A549 (cell line): ENCODE data around the gene CCDC12. TPM values are rescaled to one million over a fixed set of nuclear protein-coding genes. Genes with fewer than 3 reads are reported as not detected.

Experiments used
- ATAC-seq, 2 experiments: fragments of 200-7000 bp in 1 of 2; fragments of >200 bp in 1 of 2; cut with Nextera tagmentation in 1 of 2; cut with Tn5 transposase in 1 of 2; 3 replicates each; pipeline versions ENCODE4 v1.8.0 to v1.9.1; 2018 to 2020; ENCODE audit warnings: mild to moderate bottlenecking in 1 of 2, moderate library complexity in 1 of 2
- CTCF ChIA-PET: fragments of 300-600 bp; sonication (Branson Sonifier 250); formaldehyde crosslinking; extraction: SDS; loops from one replicate; lab custom pipeline; 2021; ENCODE audit warnings: antibody characterized with exemption, inconsistent platforms; lab: Yijun Ruan, JAX
- POLR2A ChIA-PET: fragments of 350-600 bp; formaldehyde crosslinking; extraction: SDS; loops from one replicate; lab custom pipeline; 2021; ENCODE audit warnings: antibody characterized with exemption, inconsistent platforms; lab: Yijun Ruan, JAX
- DNase-seq, 2 experiments: peaks; one replicate each; pipeline versions ENCODE4 v3.0.0 to v3.0.0-alpha.2; 2011 to 2016; ENCODE audit warnings: low read depth in 1 of 2, low spot score in 1 of 2
- FAIRE-seq: peaks from 2 replicates; lab custom pipeline; 2011; peaks lifted over from hg19 to GRCh38; lab: Jason Lieb, UNC
- H3K27ac ChIP-seq, 2 experiments: fragments of >200 bp; sonication (Bioruptor Twin); formaldehyde crosslinking; 3 replicates each; pipeline ENCODE4 v1.5.1; 2016 to 2017
- H3K4me1 ChIP-seq: fragments of >200 bp; sonication (Bioruptor Twin); formaldehyde crosslinking; 3 replicates; pipeline ENCODE4 v1.6.1; 2016
- H3K4me2 ChIP-seq: fragments of >200 bp; sonication (Bioruptor Twin); formaldehyde crosslinking; 3 replicates; pipeline ENCODE4 v1.6.1; 2016
- H3K4me3 ChIP-seq: fragments of >200 bp; sonication (Bioruptor Twin); formaldehyde crosslinking; 3 replicates; pipeline ENCODE4 v1.5.1; 2016
- H3K9me3 ChIP-seq: fragments of >200 bp; sonication (Bioruptor Twin); formaldehyde crosslinking; 3 replicates; pipeline ENCODE4 v1.6.1; 2016
- CBX8 ChIP-seq: fragments of 200-600 bp; sonication (generic); IDR thresholded peaks from 2 replicates; pipeline ENCODE4 v1.6.1; 2016
- CEBPB ChIP-seq, 2 experiments: fragments of >200 bp in 1 of 2; sonication (Bioruptor Twin) in 1 of 2; formaldehyde crosslinking in 1 of 2; IDR thresholded peaks; 2 replicates each; pipeline ENCODE4 v1.6.1; 2012 to 2016
- EP300 ChIP-seq, 2 experiments: fragments of >200 bp; sonication (Bioruptor Twin); formaldehyde crosslinking; IDR thresholded peaks; 2 replicates in 1 of 2; 3 replicates in 1 of 2; pipeline ENCODE4 v1.6.1; 2016 to 2017
- GATA3 ChIP-seq: IDR thresholded peaks from 2 replicates; pipeline ENCODE4 v1.6.1; 2012; ENCODE audit warnings: borderline replicate concordance
- HDAC2 ChIP-seq: fragments of 200-600 bp; sonication (generic); IDR thresholded peaks from 2 replicates; pipeline ENCODE4 v1.6.1; 2016
- HEYL ChIP-seq: fragments of 250-450 bp; sonication (Bioruptor Pico); IDR thresholded peaks from 2 replicates; pipeline ENCODE4 v1.8.0; 2021; ENCODE audit warnings: mild to moderate bottlenecking, moderate library complexity
- HOXB5 ChIP-seq: fragments of 250-450 bp; sonication (Bioruptor Pico); IDR thresholded peaks from 2 replicates; pipeline ENCODE4 v1.5.0; 2020; ENCODE audit warnings: mild to moderate bottlenecking, moderate library complexity
- KDM1A ChIP-seq: fragments of 200-600 bp; sonication (generic); IDR thresholded peaks from 2 replicates; pipeline ENCODE4 v1.6.1; 2016; ENCODE audit warnings: low read depth, mild to moderate bottlenecking
- KDM5A ChIP-seq: fragments of 200-600 bp; sonication (generic); IDR thresholded peaks from 2 replicates; pipeline ENCODE4 v1.6.1; 2016; ENCODE audit warnings: antibody characterized with exemption, mild to moderate bottlenecking
- MYC ChIP-seq: IDR thresholded peaks from 2 replicates; pipeline ENCODE4 v1.6.1; 2012; ENCODE audit warnings: mild to moderate bottlenecking, inconsistent platforms, low read length, improper control_type of control experiment, borderline replicate concordance
- NFE2L2 ChIP-seq: fragments of 150-350 bp; conservative IDR thresholded peaks from 2 replicates; pipeline ENCODE4 v1.6.1; 2014; ENCODE audit warnings: low read length
- NPAS2 ChIP-seq: fragments of 250-450 bp; sonication (Bioruptor Pico); IDR thresholded peaks from 2 replicates; pipeline ENCODE4 v1.8.0; 2022; ENCODE audit warnings: mild to moderate bottlenecking, moderate library complexity, borderline replicate concordance
- PBX3 ChIP-seq: IDR thresholded peaks from 2 replicates; pipeline ENCODE4 v1.6.1; 2012
- RNF2 ChIP-seq: fragments of 200-600 bp; sonication (generic); IDR thresholded peaks from 2 replicates; pipeline ENCODE4 v1.6.1; 2016; ENCODE audit warnings: low read depth, mild to moderate bottlenecking, antibody characterized with exemption, moderate library complexity, borderline replicate concordance
- SREBF2 ChIP-seq: fragments of 450-650 bp; IDR thresholded peaks from 2 replicates; pipeline ENCODE4 v1.6.1; 2014; ENCODE audit warnings: mild to moderate bottlenecking, moderate library complexity
- TFCP2L1 ChIP-seq: fragments of 250-450 bp; sonication (Bioruptor Pico); IDR thresholded peaks from 2 replicates; pipeline ENCODE4 v1.5.0; 2021; ENCODE audit warnings: mild to moderate bottlenecking
- TP53 ChIP-seq: fragments of 250-450 bp; sonication (Bioruptor Pico); IDR thresholded peaks from 2 replicates; pipeline ENCODE4 v1.5.0; 2021; ENCODE audit warnings: mild to moderate bottlenecking, moderate library complexity
- USF2 ChIP-seq: fragments of 450-650 bp; IDR thresholded peaks from 2 replicates; pipeline ENCODE4 v1.6.1; 2014; ENCODE audit warnings: antibody characterized with exemption
- ZFP36 ChIP-seq: fragments of 450-650 bp; IDR thresholded peaks from 2 replicates; pipeline ENCODE4 v1.6.1; 2014; ENCODE audit warnings: borderline replicate concordance; ENCODE audit not compliant: partially characterized antibody
- ZNF302 ChIP-seq: fragments of 250-450 bp; sonication (Bioruptor Pico); IDR thresholded peaks from 2 replicates; pipeline ENCODE4 v1.9.0; 2021; ENCODE audit warnings: inconsistent platforms, mild to moderate bottlenecking, moderate library complexity
- WGBS: methylation state at CpG from one replicate; pipeline ENCODE4 v1.1.6; 2017; ENCODE audit errors: missing lambda C conversion rate; 5-methylcytosine and 5-hydroxymethylcytosine counted together
- polyA plus RNA-seq, 4 experiments: library from polyadenylated mRNA; depleted of rRNA in 3 of 4; stranded (reverse); fragments of >200 nt; fragmentation: RNase III in 1 of 4; extraction: RNeasy Plus Mini Kit Qiagen cat#74134 plus additional on column Dnase treatment in 1 of 4; gene quantifications; 2 replicates in 3 of 4; 3 replicates in 1 of 4; pipeline ENCODE4 v1.2.3, GENCODE V29; 2011 to 2017
- TF ChIP-seq, protein P1 (sequence below): fragments of >200 bp; sonication (Bioruptor Twin); formaldehyde crosslinking; IDR thresholded peaks from 2 replicates; pipeline ENCODE4 v1.6.1; 2016
- TF ChIP-seq, protein P2 (sequence below): IDR thresholded peaks from 2 replicates; pipeline ENCODE4 v1.6.1; 2012
- TF ChIP-seq, protein P3 (sequence below): fragments of >200 bp; sonication (Bioruptor Twin); formaldehyde crosslinking; IDR thresholded peaks from 3 replicates; pipeline ENCODE4 v1.6.1; 2016

The CCDC12 gene
- polyA plus RNA-seq, 2 of the 4 experiments (the other 2 are of a cell fraction): 34.8 to 81.0 TPM

DNA sequence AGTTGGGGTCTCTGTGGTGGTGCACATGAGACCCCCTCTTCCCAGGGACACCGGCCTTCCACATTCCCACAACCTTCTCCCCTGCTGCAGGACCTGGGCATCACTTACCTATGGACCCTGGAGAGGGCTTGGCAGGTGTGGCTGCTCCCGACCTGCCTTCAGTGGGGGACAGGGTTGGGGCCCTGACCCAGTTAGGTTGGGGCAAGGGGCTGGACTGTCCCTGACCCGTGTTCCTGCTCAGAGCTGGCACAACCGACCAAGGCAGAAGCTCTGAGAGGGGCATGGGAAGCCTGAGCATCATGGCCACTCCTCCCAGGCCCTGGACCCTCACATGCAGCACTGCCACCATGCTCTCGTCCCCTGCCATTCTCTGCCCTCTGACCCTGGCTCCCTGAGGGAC, 9.0 kb upstream of the CCDC12 start:
- H3K4me3 ChIP-seq: no peak overlapping the region
- H3K27ac ChIP-seq: no peak overlapping the region; a peak in 1 of 6 replicates
- H3K4me1 ChIP-seq: peaks cover 33% of the 10 kb centered on the region
- FAIRE-seq (no peak), DNase-seq (no peak), ATAC-seq (no peak)
- POLR2A ChIA-PET: no interaction called here
- no peak overlapping the region for H3K4me2 ChIP-seq
- no peaks in the 10 kb centered on the region for H3K9me3 ChIP-seq
- 94% methylated on average over 2 of the region's 5 CpGs for WGBS
- TF ChIP-seq, protein P1, sequence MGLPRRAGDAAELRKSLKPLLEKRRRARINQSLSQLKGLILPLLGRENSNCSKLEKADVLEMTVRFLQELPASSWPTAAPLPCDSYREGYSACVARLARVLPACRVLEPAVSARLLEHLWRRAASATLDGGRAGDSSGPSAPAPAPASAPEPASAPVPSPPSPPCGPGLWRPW: no peak
- TF ChIP-seq SREBF2: no peak
- TF ChIP-seq HOXB5 (CRISPR knock-in tag): no peak
- no peak for TF ChIP-seq CBX8
- no peak for TF ChIP-seq TP53 (CRISPR knock-in tag)
- no peak for TF ChIP-seq HEYL (CRISPR knock-in tag)
- no peak for TF ChIP-seq ZFP36
- no peak for TF ChIP-seq HDAC2
- TF ChIP-seq PBX3: no peak
- TF ChIP-seq, protein P2, sequence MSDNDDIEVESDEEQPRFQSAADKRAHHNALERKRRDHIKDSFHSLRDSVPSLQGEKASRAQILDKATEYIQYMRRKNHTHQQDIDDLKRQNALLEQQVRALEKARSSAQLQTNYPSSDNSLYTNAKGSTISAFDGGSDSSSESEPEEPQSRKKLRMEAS: no peak
- TF ChIP-seq RNF2: no peak
- no peak for TF ChIP-seq ZNF302 (CRISPR knock-in tag)
- CTCF ChIA-PET: interaction anchor here (2.1 kb wide), 1 partner anchor 12 kb away, joined by 11 read pairs; no protein-coding TSS in a partner anchor

GRCh38 chr3:46984591-46985459, 8.3 kb upstream of the CCDC12 start:
- peaks cover 36% of the 10 kb centered on the region for H3K4me1 ChIP-seq
- CTCF ChIA-PET: interaction anchor here (0.8 to 2.1 kb wide), 3 partner anchors 13 to 75 kb away, joined by 3 to 11 read pairs (median 6); no protein-coding TSS in a partner anchor
- H3K9me3 ChIP-seq: no peaks in the 10 kb centered on the region
- H3K27ac ChIP-seq: no peak overlapping the region
- no peak overlapping the region for H3K4me3 ChIP-seq
- POLR2A ChIA-PET: interaction anchor here (0.5 kb wide), 1 partner anchor 8 kb away, joined by 4 read pairs; no protein-coding TSS in a partner anchor
- no peak for TF ChIP-seq MYC
- TF ChIP-seq, protein P3, sequence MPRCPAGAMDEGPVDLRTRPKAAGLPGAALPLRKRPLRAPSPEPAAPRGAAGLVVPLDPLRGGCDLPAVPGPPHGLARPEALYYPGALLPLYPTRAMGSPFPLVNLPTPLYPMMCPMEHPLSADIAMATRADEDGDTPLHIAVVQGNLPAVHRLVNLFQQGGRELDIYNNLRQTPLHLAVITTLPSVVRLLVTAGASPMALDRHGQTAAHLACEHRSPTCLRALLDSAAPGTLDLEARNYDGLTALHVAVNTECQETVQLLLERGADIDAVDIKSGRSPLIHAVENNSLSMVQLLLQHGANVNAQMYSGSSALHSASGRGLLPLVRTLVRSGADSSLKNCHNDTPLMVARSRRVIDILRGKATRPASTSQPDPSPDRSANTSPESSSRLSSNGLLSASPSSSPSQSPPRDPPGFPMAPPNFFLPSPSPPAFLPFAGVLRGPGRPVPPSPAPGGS: no peak
- TF ChIP-seq CBX8: no peak
- TF ChIP-seq TFCP2L1 (CRISPR knock-in tag): no peak
- TF ChIP-seq CEBPB (IDR thresholded peaks at IDR 0.05): no peak
- TF ChIP-seq HEYL (CRISPR knock-in tag): no peak
- TF ChIP-seq NPAS2 (CRISPR knock-in tag): no peak
- TF ChIP-seq KDM1A: no peak
- H3K4me2 ChIP-seq: no peak overlapping the region
- ATAC-seq (no peak), FAIRE-seq (no peak), DNase-seq (no peak)
- WGBS: 78% methylated on average over 10 of the region's 11 CpGs

DNA sequence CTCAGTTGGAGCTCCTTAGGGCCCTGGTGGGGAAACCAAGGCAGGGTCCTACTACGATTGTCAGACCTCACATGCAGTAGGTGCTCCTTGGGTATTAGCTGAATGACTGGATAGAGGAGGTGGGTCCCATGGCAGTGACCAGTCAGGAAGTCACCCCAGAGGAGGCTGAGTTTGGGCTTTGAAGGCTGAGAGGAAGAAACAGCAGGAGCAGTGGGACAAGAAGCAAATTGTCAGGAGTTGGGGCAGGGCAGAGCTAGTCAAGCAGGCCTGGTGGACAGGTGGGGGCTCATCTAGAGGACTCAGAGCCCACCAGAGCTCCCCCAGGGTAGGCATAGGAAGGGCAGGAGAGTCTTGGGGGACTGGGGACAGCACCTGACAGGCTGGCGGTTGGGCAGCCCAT, 6.0 kb upstream of the CCDC12 start:
- ChIA-PET POLR2A (no interaction called here), CTCF (interaction anchor here (1.1 to 2.1 kb wide), 4 partner anchors 16 to 47 kb away, joined by 4 to 13 read pairs (median 6); no protein-coding TSS in a partner anchor)
- Histone ChIP-seq H3K4me2 (no peak overlapping the region), H3K4me3 (no peak overlapping the region), H3K27ac (no peak overlapping the region), H3K4me1 (peaks cover 44% of the 10 kb centered on the region), H3K9me3 (no peaks in the 10 kb centered on the region)
- no peak for ATAC-seq
- WGBS: 95% methylated on average over 2 of the region's 2 CpGs
- TF ChIP-seq TFCP2L1 (CRISPR knock-in tag) (no peak), NFE2L2 (no peak), EP300 (IDR thresholded peaks at IDR 0.05) (no peak), KDM1A (no peak), KDM5A (no peak), GATA3 (no peak), USF2 (no peak), ZFP36 (no peak)
- TF ChIP-seq, protein P1: no peak
- DNase-seq: no peak
- FAIRE-seq: no peak
